ENCODE results near the gene TLK1.
A peak's percentile ranks its signal among the peaks of the same experiment; 100 is the strongest.

TLK1 gene

GRCh38 chr2:171160956-171161740, 455 bp upstream of the TLK1 start:
- DNase-seq (ENCODE audit: low read depth): peak; percentile 93
- H3K4me3 ChIP-seq (ENCODE audit: low read depth, low read length): peak overlapping the region; percentile 91
- TF ChIP-seq CTCF (IDR thresholded peaks at IDR 0.05; ENCODE audit: insufficient read depth, low read depth, low read length, missing control alignments): peak; percentile 7

GRCh38 chr2:171159372-171160118, 1.1 kb downstream of the TLK1 start:
- H3K4me3 ChIP-seq (ENCODE audit: low read depth, low read length): peak overlapping the region; percentile 80
- peak; percentile 73 for DNase-seq (ENCODE audit: low read depth)
- TF ChIP-seq CTCF (IDR thresholded peaks at IDR 0.05; ENCODE audit: insufficient read depth, low read depth, low read length, missing control alignments): peak; percentile 53

GRCh38 chr2:171158790-171159371, 1.8 kb downstream of the TLK1 start:
- peak; percentile 22 for DNase-seq (ENCODE audit: low read depth)
- no peak for TF ChIP-seq CTCF (IDR thresholded peaks at IDR 0.05; ENCODE audit: insufficient read depth, low read depth, low read length, missing control alignments)
- H3K4me3 ChIP-seq (ENCODE audit: low read depth, low read length): peak overlapping the region; percentile 80

- DNase-seq (ENCODE audit: low read depth): peak; percentile 50
- TF ChIP-seq CTCF (IDR thresholded peaks at IDR 0.05; ENCODE audit: insufficient read depth, low read depth, low read length, missing control alignments): no peak
- peak overlapping the region; percentile 80 for H3K4me3 ChIP-seq (ENCODE audit: low read depth, low read length)
Measured at GRCh38 chr2:171158036-171158789, 2.5 kb downstream of the TLK1 start.

- peak overlapping the region; percentile 80 for H3K4me3 ChIP-seq (ENCODE audit: low read depth, low read length)
- no peak for TF ChIP-seq CTCF (IDR thresholded peaks at IDR 0.05; ENCODE audit: insufficient read depth, low read depth, low read length, missing control alignments)
- DNase-seq (ENCODE audit: low read depth): no peak
Measured at GRCh38 chr2:171157109-171157500, 3.6 kb downstream of the TLK1 start.

GRCh38 chr2:171154348-171154747, 6.3 kb downstream of the TLK1 start:
- no peak for TF ChIP-seq CTCF (IDR thresholded peaks at IDR 0.05; ENCODE audit: insufficient read depth, low read depth, low read length, missing control alignments)
- DNase-seq (ENCODE audit: low read depth): no peak
- H3K4me3 ChIP-seq (ENCODE audit: low read depth, low read length): peak overlapping the region; percentile 27; the same call in 1 of the 2 replicates
